Mesodermal cell (in vitro differentiated cells): ENCODE measurements around the gene ITGA7.

Experiments
- H3K27ac ChIP-seq: 2 replicates; pipeline ENCODE4 v1.7.0; 2013; ENCODE audit warnings: mild to moderate bottlenecking, low read depth, low read length, moderate library complexity; ENCODE audit not compliant: severe bottlenecking
- H3K36me3 ChIP-seq: 2 replicates; pipeline ENCODE4 v1.7.1; 2013; ENCODE audit warnings: mild to moderate bottlenecking, low read length, moderate library complexity; ENCODE audit not compliant: control insufficient read depth, insufficient read depth
- H3K4me1 ChIP-seq: one replicate; pipeline ENCODE4 v1.7.1; 2013; ENCODE audit warnings: mild to moderate bottlenecking, low read length; ENCODE audit not compliant: insufficient read depth, control insufficient read depth, poor library complexity, severe bottlenecking
- H3K4me3 ChIP-seq: 2 replicates; pipeline ENCODE4 v1.7.0; 2013; ENCODE audit warnings: low read length, control low read depth, mild to moderate bottlenecking; ENCODE audit not compliant: insufficient read depth, poor library complexity, severe bottlenecking; ENCODE audit errors: extremely low read depth
- H3K9me3 ChIP-seq: 2 replicates; pipeline ENCODE4 v1.7.1; 2013; ENCODE audit warnings: mild to moderate bottlenecking, low read length, moderate library complexity; ENCODE audit not compliant: control insufficient read depth
- WGBS, 2 experiments: methylation state at CpG; one replicate each; pipeline ENCODE4 v1.1.5; 2013; ENCODE audit warnings: missing lambda C conversion rate in 2 of 2; ENCODE audit not compliant: insufficient coverage in 2 of 2; 5-methylcytosine and 5-hydroxymethylcytosine counted together

Gene ITGA7

GRCh38 chr12:55698241-55698955 lies 9.3 kb downstream of the ITGA7 start:
- H3K4me3 ChIP-seq = no peak overlapping the region
- peaks cover 7% of the 10 kb centered on the region for H3K36me3 ChIP-seq
- H3K9me3 ChIP-seq = no peaks in the 10 kb centered on the region
- no peak overlapping the region for H3K27ac ChIP-seq
- WGBS, 2 experiments = 95 to 96% methylated on average over 8 to 16 of the region's 16 CpGs
- H3K4me1 ChIP-seq = no peaks in the 10 kb centered on the region

- Histone ChIP-seq H3K36me3 (peaks cover 7% of the 10 kb centered on the region), H3K27ac (no peak overlapping the region), H3K9me3 (no peaks in the 10 kb centered on the region), H3K4me1 (no peaks in the 10 kb centered on the region), H3K4me3 (no peak overlapping the region)
- 93% methylated on average over 3 to 6 of the region's 7 CpGs for WGBS, 2 experiments
These were observed 10.0 kb downstream of the ITGA7 start for GRCh38 chr12:55697686-55698085.

- 95 to 96% methylated on average over 15 to 18 of the region's 19 CpGs for WGBS, 2 experiments
- Histone ChIP-seq H3K27ac (no peak overlapping the region), H3K9me3 (no peaks in the 10 kb centered on the region), H3K36me3 (peaks cover 7% of the 10 kb centered on the region), H3K4me3 (no peak overlapping the region), H3K4me1 (no peaks in the 10 kb centered on the region)
These were observed 10.8 kb downstream of the ITGA7 start for GRCh38 chr12:55696796-55697462.

- peaks cover 10% of the 10 kb centered on the region for H3K36me3 ChIP-seq
- H3K4me1 ChIP-seq = no peaks in the 10 kb centered on the region
- 90 to 94% methylated on average over 5 to 6 of the region's 6 CpGs for WGBS, 2 experiments
- no peak overlapping the region for H3K4me3 ChIP-seq
- H3K27ac ChIP-seq = no peak overlapping the region
- no peaks in the 10 kb centered on the region for H3K9me3 ChIP-seq
These were observed 11.6 kb downstream of the ITGA7 start for GRCh38 chr12:55696141-55696540.

GRCh38 chr12:55695349-55695748 lies 12.4 kb downstream of the ITGA7 start:
- Histone ChIP-seq H3K36me3 (peaks cover 10% of the 10 kb centered on the region), H3K4me1 (no peaks in the 10 kb centered on the region), H3K27ac (no peak overlapping the region), H3K9me3 (no peaks in the 10 kb centered on the region), H3K4me3 (no peak overlapping the region)
- WGBS, 2 experiments = 100% methylated on average over 1 of the region's 7 CpGs; no CpG with 5 or more reads in 1 of the 2 experiments

- Histone ChIP-seq H3K36me3 (peaks cover 10% of the 10 kb centered on the region), H3K4me3 (no peak overlapping the region), H3K9me3 (no peaks in the 10 kb centered on the region), H3K4me1 (no peaks in the 10 kb centered on the region), H3K27ac (no peak overlapping the region)
- WGBS, 2 experiments = 87 to 93% methylated on average over 3 to 4 of the region's 4 CpGs
These were observed 13.1 kb downstream of the ITGA7 start for GRCh38 chr12:55694651-55695050.

DNA sequence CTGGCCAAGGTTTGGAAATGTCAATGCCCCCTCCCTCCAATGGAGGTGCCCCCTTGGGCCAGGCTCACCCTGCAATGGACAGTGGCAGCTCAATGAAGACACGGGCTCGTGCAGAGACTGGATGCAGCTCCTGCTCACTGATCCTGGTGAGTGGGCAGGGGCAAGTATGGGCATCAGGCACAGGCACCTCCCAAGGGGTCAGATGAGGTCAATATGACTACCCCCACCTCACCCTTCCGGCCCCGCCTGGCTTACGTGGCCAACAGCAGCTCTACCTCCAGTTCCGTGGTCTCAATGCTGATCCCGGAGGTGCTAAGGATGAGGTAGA lies 13.6 kb downstream of the ITGA7 start:
- peaks cover 10% of the 10 kb centered on the region for H3K36me3 ChIP-seq
- H3K27ac ChIP-seq = no peak overlapping the region
- H3K4me1 ChIP-seq = no peaks in the 10 kb centered on the region
- H3K4me3 ChIP-seq = no peak overlapping the region
- 84 to 93% methylated on average over 4 of the region's 7 CpGs for WGBS, 2 experiments
- H3K9me3 ChIP-seq = no peaks in the 10 kb centered on the region

DNA sequence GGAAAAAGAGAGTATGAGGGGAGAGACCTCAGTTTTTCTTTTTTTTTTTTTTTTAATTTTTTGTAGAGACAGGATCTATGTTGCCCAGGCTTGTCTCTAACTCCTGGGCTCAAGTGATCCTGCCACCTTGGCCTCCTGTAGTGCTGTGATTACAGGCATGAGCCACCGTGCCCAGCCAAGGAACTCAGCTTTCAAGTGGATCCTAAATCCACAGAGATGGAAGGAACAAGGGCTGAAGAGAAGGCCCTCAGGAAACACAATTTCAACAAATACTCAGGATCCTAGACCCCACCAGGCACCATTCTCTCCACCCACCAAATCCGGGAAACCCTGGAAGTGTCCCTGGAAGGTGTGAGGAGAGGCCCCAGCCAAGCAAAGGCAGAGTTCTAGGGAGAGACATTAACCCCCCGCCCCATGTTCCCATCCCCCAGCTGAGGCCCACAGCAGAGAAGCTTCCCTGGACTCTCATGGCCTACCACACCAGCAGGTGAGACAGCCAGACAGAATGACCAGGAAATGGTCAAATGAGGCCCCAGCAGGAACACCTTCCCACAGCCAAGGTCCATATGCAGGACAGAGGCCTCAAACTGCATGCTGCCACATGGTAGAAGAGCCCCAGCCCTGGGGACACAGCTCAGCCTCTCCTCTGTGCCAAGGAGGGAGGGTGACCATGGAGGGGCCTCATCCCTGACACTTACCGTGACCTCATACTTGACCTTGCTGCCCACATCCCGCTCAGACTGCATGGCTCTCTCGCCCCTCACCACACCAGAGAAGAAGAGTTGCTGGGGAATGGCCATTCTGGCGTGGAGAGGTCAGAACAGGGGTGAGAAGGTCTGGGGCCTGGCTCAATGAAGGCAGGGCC lies 14.1 kb downstream of the ITGA7 start:
- 88 to 100% methylated on average over 1 to 2 of the region's 7 CpGs for WGBS, 2 experiments
- no peak overlapping the region for H3K4me3 ChIP-seq
- no peaks in the 10 kb centered on the region for H3K4me1 ChIP-seq
- H3K27ac ChIP-seq = no peak overlapping the region
- H3K9me3 ChIP-seq = no peaks in the 10 kb centered on the region
- peaks cover 10% of the 10 kb centered on the region for H3K36me3 ChIP-seq

- Histone ChIP-seq H3K4me3 (no peak overlapping the region), H3K4me1 (no peaks in the 10 kb centered on the region), H3K36me3 (peaks cover 12% of the 10 kb centered on the region), H3K27ac (no peak overlapping the region), H3K9me3 (no peaks in the 10 kb centered on the region)
- WGBS, 2 experiments = 92 to 95% methylated on average over 8 to 9 of the region's 12 CpGs
These were observed 14.9 kb downstream of the ITGA7 start for GRCh38 chr12:55692631-55693322.
